Stimulated activated naive CD4-positive, alpha-beta T cell treated with Interleukin-2 at 50 U/mL for 16 hours (primary cell): ENCODE measurements around the gene POLR2A.
"Not testable (repeated sequence)": the region's sequence is repeated elsewhere in the genome, so short reads cannot be mapped to it uniquely, and the experiment has no call there.

Experiments used
- DNase-seq: peaks from one replicate; lab custom pipeline; 2025; lab: John Stamatoyannopoulos, UW

The POLR2A gene

DNA sequence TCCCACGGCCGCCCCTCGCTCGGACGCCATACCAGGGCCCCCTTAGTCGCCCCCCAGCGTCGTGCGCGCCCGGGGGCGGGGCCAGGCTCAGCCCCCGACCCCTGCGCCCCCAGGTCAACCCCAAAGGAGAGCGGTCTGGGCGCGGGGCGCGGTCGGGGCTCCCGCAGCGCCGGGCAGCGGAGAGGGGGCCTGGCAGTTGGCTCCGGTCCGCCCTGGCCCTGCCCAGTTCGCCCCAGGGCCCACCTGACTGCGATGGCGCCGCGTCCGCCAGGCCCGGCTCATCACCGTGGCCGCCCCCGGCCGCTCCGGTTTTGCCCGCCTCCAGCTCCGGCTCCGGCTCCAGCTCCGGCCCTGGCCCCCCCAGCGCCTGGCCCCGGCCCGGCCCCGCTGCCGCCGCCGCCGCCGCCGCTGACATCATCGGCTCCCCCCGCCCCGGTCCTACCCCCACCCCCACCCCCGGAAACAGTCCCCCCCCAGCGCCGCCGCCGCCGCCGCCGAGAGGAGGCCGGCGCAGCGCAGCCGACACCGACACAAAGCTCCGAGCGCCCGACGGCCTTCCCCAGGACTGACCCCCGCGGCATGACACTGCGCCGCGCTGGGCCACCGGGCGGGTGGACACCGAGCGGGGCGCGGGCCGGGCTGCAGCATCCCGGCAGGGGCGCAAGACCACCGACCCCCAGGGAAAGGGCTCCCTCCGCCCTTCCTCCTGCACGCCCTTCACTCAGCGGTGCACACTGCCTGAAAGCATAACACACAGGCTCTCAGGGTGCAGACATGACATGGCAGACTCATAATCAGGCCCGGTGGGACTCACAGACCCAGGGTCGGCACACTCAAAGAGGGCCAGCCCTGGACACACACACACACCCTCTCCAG lies 4.7 kb upstream of the POLR2A start, which contains the start of gene ZBTB4:
ZBTB4 (minus strand) TSS at position 419 of the 876 bp plus-strand sequence. CDS start 12,830 bp downstream, outside the sequence.
- peak; percentile 64 for DNase-seq

DNA sequence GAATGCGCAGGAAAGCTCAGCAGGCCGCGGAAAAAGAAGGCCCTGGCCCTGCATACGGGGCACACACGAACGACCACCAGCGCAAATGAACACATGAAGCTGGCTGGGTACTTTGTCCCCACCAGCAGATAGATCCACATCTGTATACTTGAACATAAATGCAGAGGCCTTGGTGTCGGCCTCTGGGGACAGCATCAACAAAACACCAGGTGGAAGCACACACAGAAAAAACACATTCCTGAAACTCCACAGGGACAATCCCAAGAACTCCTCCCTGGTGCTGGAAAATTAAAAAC lies 4.1 kb upstream of the POLR2A start:
- DNase-seq = no peak

DNA sequence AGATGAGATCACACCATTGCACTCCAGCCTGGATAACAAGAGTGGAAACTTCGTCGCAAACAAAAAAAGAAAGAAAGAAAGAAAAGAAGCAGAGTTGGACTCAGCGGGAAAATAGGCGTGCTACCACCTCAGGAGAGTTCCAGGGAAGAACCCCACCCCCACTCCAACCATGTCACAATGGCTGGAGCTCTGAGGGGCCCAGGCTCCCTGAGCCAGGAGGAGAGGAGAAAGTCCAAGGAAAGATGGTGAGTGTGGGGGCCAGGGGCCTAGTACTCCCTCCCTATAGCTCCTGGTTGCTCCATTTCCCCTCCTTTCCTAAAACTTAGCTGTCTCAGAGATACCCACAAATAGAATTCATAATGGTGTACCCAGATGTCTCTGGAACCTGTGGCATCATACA lies 2.9 kb upstream of the POLR2A start, which contains the start of gene SLC35G6:
SLC35G6 (plus strand) TSS at position 172 of the 400 bp plus-strand sequence; CDS start at position 243, 71 bp downstream.
- not testable (repeated sequence) for DNase-seq

DNA sequence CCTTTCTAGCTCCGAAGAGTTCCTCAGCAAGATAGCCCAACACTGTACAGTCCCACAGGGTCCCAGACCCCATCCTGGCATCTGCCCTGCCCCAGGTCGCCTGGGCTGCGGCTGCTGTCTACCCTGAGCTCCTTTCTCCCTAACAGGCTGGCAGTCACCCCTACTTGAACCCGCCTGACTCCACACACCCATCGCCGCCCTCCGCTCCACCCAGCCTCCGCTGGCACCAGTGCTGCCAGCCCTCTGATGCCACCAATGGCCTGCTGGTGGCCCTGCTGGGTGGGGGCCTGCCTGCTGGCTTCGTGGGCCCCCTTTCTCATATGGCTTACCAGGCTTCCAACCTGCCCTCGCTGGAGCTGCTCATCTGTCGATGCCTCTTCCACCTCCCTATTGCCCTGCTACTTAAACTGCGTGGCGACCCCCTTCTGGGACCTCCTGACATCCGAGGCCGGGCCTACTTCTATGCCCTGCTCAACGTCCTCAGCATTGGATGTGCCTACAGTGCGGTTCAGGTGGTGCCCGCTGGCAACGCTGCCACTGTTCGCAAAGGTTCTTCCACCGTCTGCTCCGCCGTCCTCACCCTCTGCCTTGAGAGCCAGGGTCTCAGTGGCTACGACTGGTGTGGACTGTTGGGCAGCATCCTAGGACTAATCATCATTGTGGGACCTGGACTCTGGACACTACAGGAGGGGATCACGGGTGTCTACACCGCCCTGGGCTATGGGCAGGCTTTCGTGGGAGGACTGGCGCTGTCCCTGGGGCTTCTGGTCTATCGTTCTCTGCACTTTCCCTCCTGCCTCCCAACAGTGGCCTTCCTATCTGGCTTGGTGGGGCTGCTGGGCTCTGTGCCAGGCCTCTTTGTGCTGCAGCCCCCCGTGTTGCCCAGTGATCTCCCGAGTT lies 2.1 kb upstream of the POLR2A start:
- not testable (repeated sequence) for DNase-seq

DNA sequence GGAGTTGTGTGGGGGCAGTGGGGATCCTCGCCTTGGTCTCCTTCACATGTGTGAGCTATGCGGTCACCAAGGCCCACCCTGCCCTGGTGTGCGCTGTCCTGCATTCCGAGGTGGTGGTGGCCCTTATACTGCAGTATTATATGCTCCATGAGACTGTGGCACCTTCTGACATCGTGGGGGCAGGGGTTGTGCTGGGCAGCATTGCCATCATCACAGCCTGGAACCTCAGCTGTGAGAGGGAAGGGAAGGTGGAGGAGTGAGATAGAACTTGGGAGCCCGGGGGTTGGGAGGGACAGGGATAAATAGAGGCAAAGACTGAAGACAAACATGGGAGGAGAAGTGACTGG lies 1.5 kb upstream of the POLR2A start:
- not testable (repeated sequence) for DNase-seq

DNA sequence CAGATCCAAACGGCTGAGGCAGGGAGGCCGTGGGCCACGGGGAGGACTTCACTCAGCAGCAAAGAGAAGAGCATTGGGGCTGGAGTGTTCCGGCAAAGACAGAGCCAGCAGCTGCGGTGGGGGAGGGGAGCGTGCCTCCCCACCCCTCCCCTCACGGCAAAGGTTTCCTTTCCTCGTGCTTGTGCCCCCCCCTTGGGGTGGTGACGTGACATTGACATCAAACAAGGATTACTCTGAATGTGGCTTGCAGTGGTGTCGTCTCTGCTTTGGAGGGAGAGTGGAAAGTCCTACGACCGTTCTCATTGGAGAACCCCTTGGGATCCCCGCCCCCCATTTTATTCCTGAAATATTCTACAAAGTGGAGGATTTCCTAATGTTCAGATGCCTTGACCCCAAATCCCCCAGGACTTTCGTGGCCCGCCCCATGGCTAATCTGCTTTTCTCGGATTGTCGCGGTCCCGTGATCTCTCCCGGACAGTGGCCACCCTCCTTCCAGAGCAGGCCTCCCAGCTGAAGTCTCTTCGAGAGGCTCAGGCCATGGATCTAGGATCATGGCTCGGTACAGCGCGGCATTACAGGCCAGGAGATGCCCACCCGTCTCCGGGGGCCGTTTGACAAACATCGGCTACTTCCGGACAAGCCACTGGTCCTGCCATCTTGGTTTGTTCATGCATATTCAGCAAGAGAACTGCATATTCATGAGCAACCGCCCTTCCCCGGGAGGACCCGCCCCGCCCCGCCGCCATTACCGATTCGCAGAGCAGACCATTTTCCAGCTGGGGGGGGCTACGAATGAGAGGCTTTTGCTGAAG lies 705 bp upstream of the POLR2A start:
- peak; percentile 93 for DNase-seq

DNA sequence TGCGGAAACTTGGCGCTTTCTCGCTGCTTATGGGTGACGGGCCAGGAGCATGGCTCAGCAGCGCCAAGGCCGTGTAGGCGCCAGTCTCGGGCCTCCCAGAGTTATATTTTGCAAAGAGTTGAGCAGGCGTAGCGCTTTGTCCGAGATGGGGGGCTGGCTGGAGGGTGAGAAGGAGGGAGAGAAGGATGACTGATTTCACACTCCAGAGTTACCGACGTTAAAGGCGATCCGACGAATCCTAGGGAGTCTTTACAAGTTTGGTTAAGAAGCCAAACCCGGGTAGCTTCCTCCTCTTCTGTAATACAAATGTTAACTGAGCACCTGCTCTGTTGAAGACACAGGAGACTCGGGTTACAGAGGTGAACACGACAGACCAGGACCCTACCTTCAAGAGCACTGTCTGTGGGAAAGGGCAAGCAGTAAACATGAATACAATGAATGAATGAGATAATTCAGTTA lies 782 bp downstream of the POLR2A start:
- DNase-seq = no peak

DNA sequence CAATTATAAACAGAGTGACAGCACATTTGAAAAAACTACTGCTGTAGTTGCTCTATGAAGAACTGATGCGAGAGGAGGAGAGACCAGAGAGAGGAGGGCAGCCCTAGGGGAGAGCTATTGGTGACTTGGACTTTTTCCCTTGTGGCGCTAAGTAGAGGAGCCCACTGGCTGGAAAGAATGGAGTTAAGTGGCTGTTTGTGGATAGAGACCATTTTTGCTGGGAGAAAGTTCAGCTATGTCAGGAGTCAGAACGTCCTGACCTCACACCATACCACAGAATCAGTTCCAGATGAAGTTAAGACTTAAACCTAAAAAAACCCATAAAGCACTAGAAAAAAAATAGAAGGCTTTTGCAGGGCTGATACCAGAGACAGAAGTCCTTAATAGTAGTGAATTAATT lies 2.0 kb downstream of the POLR2A start:
- DNase-seq = no peak

DNA sequence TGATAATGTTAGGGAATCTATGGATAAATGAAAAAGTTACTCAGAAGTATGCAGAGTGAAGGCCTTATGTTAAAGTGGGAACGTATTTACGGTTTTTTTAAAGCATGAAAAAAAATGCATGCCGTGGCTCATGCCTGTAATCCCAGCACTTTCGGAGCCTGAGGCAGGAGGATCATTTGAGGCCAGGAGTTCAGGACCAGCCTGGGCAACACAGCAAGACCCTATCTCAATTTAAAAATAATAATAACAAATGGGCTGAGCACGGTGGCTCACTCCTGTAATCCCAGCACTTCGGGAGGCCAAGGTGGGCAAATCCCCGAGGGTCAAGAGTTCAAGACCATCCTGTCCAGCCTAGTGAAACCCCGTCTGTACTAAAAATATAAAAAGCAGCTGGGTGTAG lies 6.0 kb downstream of the POLR2A start:
- DNase-seq = no peak

DNA sequence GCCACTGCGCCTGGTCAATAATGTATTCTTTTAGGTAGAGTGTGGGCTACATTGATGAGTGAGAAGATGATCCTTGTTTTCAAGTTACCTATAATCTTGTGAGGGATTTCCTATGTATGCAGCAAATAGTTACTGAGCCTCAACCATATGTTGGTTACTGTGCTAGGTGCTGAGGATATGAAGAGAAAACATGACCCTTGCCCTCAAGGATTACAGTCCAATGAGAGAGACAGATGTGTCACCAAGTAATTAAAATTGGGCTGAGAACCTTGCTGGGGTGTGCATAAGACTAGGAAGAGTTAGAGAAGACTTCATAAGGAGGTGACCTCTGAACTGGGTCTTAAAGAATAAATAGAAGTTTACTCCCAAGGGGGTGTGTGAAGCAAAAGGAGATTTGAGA lies 7.4 kb downstream of the POLR2A start:
- DNase-seq = no peak

DNA sequence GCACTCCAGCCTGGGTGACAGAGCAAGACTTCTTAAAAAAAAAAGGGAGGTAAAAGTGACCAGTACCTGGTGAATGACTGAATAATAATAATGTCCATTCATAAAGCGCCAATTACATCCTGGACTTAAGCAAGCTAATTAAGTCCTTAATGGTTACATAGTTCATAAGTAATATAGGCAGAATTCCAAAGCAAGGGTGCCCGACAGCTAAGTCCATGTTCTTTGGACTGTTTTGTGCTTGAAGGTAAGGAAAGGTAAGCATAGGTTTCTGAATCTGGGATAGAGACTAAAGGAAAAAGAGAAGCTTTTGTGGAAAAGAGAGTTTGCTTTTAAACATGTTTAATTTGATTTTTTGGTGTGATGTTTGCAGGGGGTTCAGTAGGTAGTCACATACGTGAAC lies 9.8 kb downstream of the POLR2A start:
- no peak for DNase-seq

DNA sequence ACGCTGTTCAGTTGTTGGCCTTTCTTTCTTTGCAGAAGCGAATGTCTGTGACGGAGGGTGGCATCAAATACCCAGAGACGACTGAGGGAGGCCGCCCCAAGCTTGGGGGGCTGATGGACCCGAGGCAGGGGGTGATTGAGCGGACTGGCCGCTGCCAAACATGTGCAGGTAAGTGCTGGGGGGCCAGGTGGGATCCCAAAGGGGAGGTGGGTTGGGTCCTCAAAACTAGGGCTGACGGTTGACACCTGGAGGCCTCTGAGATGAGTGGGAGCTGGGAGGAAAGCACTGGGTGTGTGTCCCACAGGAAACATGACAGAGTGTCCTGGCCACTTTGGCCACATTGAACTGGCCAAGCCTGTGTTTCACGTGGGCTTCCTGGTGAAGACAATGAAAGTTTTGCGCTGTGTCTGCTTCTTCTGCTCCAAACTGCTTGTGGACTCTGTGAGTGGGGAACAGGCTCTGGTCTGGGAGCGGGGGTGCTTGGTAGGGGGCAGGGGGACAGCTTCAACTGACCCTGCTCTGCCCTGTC lies 11.8 kb downstream of the POLR2A start:
- no peak for DNase-seq

DNA sequence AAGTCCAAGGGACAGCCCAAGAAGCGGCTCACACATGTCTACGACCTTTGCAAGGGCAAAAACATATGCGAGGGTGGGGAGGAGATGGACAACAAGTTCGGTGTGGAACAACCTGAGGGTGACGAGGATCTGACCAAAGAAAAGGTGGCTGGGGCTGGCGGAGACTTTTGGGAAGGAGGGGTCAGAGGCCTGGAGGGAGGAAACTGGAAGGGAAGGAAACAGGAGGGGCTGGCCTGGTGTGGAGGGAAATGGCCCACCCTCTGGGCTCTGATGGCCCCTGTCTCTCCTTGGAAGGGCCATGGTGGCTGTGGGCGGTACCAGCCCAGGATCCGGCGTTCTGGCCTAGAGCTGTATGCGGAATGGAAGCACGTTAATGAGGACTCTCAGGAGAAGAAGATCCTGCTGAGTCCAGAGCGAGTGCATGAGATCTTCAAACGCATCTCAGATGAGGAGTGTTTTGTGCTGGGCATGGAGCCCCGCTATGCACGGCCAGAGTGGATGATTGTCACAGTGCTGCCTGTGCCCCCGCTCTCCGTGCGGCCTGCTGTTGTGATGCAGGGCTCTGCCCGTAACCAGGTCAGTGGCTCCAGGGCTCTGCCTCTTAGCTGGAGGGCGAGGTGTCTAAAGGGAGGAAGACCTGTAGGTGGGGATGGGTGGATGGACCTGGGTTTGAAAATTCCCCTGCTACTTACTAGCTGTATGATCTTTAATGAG lies 12.5 kb downstream of the POLR2A start:
- DNase-seq = no peak

DNA sequence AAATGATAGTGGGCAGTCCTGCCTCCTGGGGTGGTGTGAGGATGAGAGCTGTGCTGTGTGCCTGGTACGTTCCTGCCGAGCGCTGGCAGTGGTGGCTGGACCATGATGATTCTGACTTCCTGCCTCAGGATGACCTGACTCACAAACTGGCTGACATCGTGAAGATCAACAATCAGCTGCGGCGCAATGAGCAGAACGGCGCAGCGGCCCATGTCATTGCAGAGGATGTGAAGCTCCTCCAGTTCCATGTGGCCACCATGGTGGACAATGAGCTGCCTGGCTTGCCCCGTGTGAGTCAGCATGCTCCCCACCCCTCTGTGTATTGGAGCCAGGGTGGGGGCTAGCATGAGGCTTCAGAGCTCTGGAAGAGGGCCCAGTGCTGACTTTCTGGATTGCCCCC lies 13.1 kb downstream of the POLR2A start:
- no peak for DNase-seq

DNA sequence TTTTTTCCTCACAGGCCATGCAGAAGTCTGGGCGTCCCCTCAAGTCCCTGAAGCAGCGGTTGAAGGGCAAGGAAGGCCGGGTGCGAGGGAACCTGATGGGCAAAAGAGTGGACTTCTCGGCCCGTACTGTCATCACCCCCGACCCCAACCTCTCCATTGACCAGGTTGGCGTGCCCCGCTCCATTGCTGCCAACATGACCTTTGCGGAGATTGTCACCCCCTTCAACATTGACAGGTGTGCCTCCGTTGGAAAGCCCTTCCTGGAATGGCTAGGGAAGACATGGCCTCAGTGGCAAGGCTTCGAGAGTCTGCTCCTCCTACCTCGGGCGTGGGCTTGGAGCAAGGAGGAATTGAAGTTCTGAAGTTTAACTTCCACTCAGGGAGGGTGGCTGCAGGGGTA lies 13.5 kb downstream of the POLR2A start:
- no peak for DNase-seq

DNA sequence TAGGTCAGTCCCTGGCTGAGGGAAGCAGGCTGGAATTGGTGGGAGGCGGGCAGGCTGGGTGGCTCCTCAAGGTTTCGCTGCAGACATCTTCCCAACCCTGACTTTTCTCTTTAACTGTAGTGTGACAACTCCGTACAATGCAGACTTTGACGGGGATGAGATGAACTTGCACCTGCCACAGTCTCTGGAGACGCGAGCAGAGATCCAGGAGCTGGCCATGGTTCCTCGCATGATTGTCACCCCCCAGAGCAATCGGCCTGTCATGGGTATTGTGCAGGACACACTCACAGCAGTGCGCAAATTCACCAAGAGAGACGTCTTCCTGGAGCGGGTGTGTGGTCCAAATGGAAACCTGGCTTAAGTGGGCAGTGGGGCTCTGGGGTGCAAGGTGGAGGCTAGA lies 15.0 kb downstream of the POLR2A start:
- no peak for DNase-seq

DNA sequence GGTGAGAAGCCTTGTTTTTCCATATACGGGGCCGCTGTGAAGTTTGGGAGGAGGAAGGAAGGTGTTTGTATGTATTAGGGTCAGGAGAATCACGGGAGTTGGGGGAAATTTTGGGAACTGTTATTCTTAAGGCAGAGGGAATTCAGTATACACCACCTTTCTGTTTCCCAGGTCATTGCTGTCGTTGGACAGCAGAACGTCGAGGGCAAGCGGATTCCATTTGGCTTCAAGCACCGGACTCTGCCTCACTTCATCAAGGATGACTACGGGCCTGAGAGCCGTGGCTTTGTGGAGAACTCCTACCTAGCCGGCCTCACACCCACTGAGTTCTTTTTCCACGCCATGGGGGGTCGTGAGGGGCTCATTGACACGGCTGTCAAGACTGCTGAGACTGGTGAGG lies 17.6 kb downstream of the POLR2A start:
- DNase-seq = no peak

DNA sequence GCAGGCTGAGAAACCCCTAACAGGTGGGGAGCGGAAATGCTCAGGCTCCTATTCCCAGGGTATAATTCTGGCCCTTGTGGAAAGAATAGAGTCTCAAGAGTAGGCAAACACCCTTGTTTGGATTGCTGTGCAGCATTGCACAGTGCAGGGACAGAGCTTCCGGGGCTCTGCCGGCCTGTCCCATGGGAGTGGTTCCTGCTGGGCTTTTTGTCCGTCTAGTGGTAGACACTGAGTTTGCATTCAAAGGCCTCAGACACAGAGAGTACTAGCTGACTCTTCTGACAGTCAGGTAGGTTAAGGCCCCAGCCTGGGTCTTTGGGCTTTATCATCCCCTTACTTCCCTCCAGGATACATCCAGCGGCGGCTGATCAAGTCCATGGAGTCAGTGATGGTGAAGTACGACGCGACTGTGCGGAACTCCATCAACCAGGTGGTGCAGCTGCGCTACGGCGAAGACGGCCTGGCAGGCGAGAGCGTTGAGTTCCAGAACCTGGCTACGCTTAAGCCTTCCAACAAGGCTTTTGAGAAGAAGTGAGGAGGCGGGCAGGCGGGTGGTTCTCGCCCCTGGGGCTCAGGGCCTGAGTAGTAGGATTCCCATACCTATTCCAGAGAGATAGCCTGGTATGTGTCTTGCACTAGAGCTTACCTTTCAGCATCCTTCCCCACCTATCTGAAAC lies 18.1 kb downstream of the POLR2A start:
- DNase-seq = no peak

DNA sequence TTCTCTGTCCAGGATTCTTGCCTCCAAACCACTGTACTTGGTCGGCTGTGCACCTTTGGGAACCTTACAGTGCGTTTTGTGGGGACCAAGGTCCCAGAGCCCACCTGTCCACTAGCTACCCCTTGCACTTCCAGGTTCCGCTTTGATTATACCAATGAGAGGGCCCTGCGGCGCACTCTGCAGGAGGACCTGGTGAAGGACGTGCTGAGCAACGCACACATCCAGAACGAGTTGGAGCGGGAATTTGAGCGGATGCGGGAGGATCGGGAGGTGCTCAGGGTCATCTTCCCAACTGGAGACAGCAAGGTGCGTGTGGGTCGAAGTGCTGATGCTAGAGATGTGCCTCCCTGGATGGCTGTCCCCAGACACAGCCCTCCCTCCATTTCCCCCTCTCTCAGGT lies 18.8 kb downstream of the POLR2A start:
- DNase-seq = no peak

DNA sequence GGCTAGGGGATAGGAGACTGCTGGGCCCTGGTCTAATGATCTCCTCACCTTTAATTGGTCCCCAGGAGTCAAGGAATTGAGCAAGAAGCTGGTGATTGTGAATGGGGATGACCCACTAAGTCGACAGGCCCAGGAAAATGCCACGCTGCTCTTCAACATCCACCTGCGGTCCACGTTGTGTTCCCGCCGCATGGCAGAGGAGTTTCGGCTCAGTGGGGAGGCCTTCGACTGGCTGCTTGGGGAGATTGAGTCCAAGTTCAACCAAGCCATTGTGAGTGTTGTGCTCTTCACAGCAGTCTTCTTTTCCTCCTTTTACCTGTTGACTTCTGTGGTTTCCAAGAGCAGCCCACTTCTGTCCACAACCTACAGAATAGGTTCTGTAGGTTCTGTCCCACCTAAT lies 19.4 kb downstream of the POLR2A start:
- DNase-seq = no peak

DNA sequence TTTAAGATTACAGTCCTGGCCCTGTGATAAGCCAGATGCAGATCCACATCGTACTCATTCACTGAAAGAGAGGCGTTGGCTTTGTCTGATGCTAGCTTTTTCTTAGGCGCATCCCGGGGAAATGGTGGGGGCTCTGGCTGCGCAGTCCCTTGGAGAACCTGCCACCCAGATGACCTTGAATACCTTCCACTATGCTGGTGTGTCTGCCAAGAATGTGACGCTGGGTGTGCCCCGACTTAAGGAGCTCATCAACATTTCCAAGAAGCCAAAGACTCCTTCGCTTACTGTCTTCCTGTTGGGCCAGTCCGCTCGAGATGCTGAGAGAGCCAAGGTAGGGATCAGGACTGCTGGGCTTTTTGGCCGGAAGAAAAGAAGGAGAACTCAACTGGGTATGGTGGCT lies 24.0 kb downstream of the POLR2A start:
- no peak for DNase-seq
